CD1c-positive myeloid dendritic cell (primary cell): ENCODE data around the gene SLC38A5.

Source experiments
- DNase-seq: peaks from one replicate; pipeline ENCODE4 v3.0.0-alpha.2; 2016; ENCODE audit errors: extremely low spot score

SLC38A5 gene

DNA sequence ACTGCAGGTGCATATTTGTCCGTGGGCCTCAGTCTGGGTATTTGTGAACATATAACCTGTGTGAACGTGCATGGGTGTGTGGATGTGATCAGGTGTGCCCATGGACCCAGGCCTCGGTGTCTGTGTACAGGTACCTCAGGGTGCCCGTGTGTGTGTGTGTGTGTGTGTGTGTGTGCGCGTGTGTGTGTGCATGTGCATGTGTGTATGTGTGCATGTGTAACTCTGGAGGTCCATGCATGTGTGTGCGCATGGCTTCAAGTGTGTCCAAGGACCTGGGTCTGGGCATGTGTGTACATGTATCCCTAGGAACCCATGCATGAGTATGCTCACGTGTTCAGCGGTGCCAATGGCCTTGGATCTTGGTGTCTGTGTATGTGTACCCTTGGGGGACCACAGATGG lies 21.7 kb upstream of the SLC38A5 start:
- no peak for DNase-seq

DNA sequence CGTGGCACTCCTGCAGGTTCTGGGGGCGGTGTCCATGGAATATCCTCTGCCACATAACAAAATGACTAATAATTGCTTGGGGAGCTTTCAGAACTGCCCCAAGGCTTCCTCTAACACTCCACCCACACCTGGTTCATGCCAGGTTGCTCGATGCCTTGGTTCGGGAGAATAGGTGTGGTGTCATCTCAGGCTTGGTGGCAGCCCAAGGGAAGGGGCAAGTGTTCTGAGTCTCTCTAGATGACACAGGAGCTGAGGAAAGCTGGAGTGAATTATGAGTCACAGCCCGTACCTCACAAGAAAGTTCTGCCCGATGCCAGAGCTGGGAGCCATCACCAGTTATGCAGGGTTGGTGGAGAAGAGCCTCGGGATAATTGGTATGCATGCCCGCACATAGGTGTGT lies 20.6 kb upstream of the SLC38A5 start:
- DNase-seq, result no peak

DNA sequence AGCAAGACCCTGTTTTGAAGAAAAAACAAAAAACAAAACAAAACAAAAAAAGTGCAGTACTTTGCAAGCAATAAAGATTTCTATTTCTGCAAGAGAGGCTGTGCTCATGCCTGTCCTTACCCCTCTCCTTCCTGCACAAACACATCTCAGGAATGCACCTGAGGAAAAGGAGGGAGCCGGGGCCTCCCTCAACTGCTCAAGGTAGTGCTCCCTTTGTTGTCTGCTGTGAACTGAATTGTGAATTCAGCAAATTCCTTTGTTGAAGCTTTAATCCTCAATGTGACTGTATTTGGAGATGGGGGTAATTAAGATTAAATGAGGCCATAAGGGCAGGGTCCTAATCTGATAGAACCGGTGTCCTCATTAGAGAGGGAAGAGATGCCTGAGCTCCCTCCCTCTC lies 19.8 kb upstream of the SLC38A5 start:
- DNase-seq, result no peak

DNA sequence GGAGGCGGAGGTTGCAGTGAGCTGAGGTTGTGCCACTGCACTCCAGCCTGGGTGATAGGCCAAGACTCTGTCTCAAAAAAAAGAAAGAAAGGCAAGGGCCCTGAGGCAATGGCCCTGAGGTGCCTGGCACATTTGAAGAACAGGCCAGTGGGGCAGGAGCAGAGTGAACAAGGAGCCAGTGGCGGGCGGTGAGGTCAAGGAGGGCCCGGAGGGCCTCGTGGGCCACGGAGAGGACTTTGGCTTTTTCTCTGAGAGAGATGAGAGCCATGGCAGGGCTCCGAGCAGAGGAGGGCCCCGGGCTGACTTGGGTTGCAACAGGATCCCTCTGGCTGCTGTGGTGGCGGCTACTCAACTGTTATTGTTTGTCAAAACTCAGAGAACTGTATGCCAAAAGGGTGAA lies 19.2 kb upstream of the SLC38A5 start:
- no peak for DNase-seq

DNA sequence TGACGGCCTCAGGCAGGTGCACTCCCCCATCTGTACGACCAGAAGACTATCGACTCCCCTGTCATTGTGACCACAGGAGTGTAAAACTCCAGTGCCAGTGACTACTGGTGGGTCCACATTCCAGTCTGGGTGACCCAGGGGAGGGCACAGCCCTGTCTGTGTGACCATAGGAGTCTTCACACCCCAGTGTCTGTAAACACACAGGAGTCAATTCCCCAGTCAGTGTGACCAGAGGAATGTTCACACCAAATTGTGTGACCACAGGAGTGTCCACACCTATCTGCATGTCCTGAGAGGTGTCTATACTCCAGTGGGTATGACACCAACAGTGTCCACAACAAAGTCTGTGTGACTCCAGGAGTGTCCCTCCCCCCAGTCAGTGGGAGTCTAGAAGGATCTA lies 18.0 kb upstream of the SLC38A5 start:
- DNase-seq, result no peak

DNA sequence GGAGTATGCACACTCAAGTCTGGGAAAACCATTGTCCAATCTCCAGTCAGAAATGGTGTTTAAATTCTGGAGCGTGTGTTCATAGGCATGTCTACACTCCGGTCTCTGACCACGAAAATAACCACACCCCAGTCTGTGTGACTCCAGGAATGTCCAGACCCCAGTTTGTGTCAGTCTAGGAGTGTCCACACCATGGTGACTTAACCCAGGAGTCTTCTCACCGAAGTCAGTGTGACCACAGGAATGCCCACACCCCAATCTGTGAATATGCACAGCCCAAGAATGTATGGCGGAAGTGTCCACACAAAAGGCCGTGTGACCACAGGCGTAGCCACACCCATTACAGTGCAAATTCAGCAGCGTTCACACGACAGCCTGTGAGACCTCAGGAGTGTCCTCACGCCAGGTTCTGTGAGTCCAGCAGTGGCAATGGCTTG lies 17.3 kb upstream of the SLC38A5 start:
- DNase-seq, result peak; percentile 35

DNA sequence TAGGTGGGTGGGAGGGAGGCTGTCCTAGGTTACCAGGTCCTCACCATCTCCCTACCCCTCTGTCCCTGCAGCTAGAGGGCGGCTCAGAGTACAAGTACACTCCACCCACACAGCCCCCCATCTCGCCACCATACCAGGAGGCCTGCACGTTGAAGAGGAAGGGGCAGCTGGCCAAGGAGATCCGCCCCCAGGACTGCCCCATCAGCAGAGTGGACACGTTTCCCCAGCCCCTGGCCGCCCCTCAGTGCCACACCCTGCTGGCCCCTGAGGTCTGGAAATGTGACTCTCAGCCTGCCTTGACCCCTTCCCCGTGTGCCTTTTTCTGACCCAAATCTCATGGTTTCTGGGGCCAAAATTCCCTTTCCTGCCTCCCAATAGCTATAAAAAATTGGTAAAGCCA lies 12.5 kb upstream of the SLC38A5 start:
- DNase-seq, result no peak

DNA sequence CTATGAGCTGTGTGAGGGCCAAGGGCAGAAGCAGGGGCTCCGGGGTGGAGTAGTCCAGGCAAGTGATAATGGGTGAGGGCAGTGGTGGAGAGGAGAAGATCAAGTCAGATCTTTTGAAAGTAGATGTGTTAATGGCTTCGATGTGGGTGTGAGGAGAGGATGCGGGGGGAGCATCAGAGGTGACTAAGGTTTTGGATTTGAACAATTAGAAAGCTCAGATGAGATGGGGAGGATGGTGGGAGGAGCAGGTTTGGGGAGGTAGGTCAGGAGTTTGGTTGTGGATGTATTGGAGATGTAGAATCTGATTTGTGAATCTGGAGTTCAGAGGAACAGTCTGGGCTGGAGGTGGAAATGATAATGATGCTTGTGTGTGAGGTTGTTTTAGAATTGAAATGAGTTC lies 10.5 kb upstream of the SLC38A5 start:
- DNase-seq, result no peak

DNA sequence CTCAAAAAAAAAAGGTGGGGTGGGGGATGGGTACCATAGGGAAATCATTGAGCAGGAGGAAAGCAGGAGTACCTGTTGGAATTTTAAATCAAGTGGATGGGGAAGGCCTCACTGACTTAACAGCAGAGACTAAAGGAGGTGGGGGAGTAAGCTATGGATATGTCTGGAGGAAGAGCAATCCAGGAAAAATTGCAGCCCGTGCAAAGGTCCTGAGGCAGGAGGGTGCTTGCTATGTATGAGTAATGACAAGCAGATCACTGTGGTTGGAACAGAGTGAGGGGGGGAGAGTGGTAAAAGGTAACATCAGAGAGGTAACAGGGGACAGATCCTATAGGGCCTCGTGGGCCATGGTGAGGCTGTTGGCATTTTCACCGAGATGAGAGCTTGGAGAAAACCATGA lies 10.1 kb upstream of the SLC38A5 start:
- no peak for DNase-seq

DNA sequence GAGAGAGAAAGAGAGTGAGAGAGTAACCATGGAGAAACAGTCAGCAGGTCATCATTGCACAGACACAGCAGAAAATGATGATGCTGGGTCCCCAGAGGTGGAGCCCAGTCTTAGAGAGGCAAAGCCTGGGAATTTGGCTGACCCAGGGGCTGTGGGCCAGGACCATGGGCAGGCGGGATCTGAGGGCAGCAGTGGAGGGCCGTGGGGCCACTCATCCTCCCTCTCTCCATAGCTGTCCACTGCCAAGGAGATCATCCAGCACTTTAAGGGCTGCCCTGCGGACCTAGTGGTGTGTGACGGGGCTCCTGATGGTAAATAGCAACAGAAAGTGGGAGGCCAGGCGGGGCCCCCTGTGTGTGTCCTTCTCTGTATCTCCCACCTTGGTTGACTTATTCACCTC lies 8.7 kb upstream of the SLC38A5 start:
- DNase-seq, result no peak

DNA sequence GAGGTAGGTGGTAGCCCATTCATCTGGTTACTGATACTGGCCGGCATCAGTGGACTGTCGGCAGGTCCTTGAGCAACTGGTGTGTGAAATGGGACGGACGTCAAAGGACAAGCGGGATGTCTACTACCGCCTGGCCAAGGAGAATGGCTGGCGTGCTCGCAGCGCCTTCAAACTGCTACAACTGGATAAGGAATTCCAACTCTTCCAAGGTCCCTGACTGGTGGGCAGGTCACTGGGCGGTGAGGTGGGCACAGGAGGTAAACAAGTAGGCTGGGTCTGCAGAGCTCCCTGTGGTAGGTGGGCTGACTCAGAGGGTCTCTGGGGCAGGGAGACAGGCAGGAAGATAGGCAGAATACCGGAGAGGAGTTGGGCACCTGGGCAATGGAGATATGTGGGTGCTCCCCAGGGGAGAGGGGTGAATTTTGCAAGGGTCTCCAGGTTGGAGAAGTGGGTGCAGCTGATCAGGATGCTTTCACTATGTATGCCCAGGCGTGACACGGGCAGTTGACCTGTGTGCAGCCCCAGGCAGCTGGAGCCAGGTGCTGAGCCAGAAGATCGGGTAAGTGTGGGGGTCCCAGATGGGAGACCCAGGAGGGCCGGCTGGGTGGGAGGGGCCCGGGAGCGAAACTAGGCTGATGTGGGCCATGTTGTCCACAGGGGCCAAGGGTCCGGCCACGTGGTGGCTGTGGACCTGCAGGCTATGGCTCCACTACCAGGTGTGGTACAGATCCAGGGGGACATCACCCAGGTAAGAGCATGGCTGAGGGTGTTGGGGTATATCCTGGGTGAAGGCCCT lies 8.1 kb upstream of the SLC38A5 start:
- DNase-seq, result no peak

DNA sequence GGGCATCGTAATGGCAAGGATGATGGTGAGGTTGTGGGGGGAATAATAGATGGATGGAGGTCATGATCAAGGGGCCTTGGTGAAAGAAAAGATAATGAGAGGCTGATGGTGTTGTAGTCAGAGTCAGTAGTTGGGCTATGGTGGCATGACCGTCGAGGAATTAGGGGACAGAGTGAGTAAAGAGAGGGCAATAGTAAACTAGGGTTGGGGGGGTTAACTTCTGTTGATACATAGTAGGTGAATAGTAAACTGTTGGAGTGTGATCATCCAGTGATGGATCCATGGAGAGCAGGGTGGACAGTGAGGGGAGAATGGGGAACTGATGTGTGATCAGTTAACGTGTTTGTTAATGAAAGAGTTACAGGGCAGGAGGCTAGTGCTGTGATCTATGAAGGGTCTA lies 6.9 kb upstream of the SLC38A5 start:
- DNase-seq, result no peak

DNA sequence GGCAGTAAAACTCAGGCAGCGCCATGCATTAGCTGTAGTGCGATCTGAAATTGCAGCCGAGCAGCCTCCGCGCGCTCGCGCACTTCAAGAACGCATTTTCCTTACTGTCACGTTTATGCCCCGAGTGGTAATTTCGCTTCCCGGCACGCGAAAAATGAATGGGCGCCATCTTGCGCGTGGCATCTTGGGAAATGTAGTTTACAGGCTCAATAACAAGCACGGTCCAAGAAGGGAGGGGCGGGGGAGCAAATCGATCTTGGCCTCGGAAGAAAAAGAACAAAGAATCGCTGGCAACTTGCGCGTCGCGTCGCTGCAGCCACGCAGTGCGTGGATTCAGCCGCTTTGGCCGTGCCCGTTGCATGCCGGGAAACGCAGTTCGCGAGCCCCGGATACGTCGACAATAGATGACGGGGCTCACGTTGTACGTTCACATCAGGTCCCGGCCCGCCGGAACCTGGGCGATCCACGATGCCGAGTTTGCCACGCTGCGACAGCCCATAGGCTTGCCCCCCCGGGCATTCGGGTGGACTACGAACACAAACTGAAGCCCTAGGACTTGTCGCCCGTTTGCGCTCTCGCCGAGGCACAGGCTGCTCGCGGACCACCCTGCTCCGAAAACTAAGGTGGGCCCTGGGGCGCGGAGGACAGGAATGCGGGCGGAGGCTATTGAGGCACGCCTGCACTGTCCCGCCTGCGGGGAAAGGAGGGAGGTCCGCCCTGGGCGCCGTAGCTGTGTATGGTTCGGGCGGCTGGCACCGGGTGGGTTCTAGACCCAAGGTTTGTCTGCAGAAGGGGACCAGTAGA lies 5.9 kb upstream of the SLC38A5 start, which contains the start of gene FTSJ1:
FTSJ1 (plus strand) TSS at position 426 of the 804 bp plus-strand sequence. CDS start 1,849 bp downstream, outside the sequence.
- peak; percentile 94 for DNase-seq

DNA sequence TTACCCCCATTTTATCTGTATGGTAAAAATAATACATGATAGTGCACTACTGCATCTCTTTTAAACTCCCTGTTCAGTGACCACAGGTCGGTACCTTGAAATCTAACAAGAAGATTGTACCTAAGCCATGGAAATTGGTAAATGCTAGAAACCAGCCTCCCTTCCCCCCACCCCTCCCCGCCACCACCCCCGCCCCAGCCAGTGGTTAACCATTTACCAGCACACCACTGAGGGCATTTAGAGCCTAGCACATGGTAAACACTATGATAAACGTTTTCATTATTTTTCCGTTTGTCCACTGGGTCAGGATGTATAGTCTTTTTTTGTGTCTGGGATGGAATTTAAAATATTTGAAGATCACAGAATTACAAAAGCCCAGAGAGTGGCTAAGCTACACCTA lies 5.2 kb upstream of the SLC38A5 start:
- peak; percentile 1 for DNase-seq

DNA sequence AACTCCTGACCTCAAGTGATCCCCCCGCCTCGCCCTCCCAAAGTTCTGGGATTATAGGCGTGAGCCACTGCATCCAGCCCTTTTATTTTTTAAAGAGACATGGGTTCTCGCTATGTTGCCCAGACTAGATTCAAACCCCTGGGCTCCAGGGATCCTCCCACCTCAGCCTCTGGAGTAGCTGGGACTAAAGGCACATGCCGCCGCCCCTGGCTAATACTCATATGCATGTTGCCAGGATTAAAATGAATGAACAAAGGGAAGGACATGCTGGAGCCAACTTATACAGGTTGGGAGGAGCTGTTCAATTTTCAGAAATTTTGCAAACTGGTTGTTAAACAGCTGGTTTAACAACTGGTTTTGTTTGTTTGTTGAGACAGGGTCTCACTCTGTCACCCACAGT lies 4.5 kb upstream of the SLC38A5 start:
- DNase-seq, result no peak

DNA sequence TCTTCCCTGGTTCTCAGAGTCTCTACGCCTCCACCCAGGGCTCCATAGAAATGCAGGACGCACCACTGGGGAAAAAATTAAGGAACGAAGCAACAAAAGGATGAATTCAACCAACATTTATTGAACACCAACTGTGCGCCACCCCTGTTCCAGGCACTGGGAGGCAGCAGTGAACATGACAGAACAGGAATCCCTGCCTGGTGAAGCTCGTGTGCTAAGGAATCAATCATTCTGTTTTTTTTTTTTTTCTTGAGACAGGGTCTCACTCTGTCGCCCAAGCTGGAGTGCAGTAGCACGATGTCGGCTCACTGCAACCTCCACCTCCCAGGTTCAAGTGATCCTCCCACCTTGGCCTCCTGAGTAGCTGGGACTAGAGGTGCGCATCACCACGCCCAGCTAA lies 4.1 kb upstream of the SLC38A5 start:
- no peak for DNase-seq

DNA sequence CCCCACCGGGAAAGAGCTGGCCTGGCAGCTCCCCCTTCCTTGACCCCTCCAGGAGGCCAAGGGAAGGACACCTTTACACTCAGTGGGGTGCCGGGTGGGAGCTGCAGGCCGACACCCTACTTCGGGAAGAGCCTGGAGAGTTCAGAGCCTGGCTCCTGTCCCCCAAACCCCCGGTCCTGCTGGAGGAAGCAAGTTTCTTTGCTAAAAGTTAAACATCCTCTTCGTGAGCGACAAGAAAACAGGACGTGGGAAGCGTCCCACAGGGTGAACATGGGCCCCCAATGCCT lies 3.6 kb upstream of the SLC38A5 start:
- no peak for DNase-seq

DNA sequence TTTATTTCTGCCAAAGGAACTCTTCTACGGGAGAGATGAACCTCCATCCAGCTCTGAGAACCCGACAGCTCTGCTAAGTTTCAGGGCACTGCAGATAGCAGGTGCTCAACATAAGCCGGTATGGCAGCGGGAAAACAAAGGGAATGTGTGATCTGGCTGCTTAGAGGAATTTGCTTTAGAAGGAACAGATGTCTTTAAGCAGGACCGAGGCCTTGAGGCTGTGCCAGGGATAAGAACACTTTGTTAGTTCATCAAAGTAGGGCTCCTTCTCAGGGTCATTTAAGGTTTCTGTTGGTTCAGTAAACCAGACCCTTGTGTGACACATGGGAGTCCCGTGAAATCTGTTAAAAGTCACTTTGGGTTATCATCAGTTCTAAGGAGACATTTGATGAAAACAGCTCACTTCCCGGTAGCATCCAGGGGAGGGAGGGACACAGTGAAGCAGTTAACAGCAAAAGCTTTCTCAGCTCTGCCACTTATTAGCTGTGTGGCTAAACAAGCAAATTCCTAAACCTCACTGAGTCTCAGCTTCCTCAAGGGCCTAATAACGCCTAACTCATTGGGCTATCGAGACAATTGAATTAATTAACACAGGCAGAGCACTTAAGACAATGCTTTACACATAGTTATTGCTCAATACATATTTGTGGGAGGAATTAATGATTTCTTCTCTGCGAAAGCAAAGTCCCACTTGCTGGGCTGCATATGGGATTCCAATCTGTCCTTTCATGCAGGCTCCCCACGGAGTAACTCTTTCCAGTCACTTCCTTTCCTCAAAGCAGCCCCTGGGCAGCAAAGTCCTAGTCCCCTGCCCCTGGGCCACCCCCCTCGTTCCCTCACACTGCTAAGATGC lies 3.0 kb upstream of the SLC38A5 start:
- DNase-seq, result no peak

DNA sequence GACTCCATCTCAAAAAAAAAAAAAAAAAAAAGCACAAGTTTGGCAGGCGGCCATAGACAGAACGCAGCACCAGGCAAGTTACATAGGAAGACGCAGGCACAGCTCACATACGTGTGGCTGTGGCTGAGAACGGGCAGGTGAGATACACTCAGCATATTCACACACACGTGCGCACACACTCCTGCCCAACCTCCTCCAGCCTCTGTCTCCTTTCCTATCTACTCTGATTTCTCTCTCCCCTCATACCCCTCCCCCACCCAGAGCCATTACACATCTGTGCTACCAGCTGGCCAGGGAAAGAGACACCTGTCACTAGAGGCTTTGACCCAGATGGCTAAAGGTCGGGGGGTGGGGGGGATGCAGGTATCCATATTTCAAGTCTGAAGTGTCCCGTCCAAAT lies 2.2 kb upstream of the SLC38A5 start:
- DNase-seq, result no peak

DNA sequence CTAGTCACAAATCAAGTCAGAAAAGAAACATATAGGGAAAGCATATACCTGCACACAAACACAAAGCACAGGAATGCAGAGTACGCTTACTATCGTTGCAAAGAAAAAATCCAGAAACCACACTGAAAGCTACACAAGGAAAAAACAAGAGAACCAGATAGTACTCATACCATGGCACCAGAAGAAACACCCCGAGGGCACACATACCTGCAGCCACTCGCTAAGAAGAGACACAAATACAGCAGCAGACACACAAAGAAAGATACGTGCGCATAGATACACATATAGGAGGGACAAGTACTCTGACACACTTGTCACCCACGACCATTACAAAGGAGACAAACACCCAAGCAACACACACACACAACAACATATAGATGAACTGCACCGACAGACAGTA lies 1.4 kb upstream of the SLC38A5 start:
- DNase-seq, result no peak

DNA sequence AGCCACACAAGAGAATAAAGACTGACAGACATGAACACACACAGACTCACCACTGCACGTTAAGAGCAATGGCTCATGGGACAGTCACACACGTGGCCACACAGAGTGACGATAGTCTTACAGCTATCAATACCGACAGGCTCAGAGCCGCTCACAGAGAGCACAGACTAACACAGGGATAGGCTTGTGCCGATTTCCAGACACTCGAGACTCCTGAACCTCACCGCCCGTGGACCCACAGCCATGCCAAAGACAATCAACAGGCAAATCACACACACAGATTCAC lies 716 bp upstream of the SLC38A5 start:
- no peak for DNase-seq
